AG04449 (cell line): ENCODE data around the gene TRABD2A.
A peak's percentile ranks its signal among the peaks of the same experiment; 100 is the strongest.
"Not testable (repeated sequence)": the region's sequence is repeated elsewhere in the genome, so short reads cannot be mapped to it uniquely, and the experiment has no call there.

Experiments used
- CTCF ChIA-PET: fragments of 350-600 bp; formaldehyde crosslinking; extraction: SDS; loops from one replicate; lab custom pipeline; 2021; ENCODE audit warnings: antibody characterized with exemption; lab: Yijun Ruan, JAX
- POLR2A ChIA-PET: fragments of 400-600, 350-600 bp; formaldehyde crosslinking; extraction: SDS; loops from one replicate; lab custom pipeline; 2020; ENCODE audit warnings: antibody characterized with exemption, inconsistent platforms; lab: Yijun Ruan, JAX
- DNase-seq: peaks from one replicate; pipeline ENCODE4 v3.0.0-alpha.2; 2010; ENCODE audit warnings: low read depth, low spot score
- H3K4me3 ChIP-seq: 2 replicates; pipeline ENCODE4 v1.5.1; 2011; ENCODE audit warnings: low read depth, mild to moderate bottlenecking, control low read depth, low read length
- CTCF ChIP-seq: IDR thresholded peaks from one replicate; pipeline ENCODE4 v1.5.1; 2011; ENCODE audit warnings: mild to moderate bottlenecking, moderate library complexity, low read length, control low read depth, inconsistent platforms; ENCODE audit not compliant: insufficient read depth; ENCODE audit errors: missing control alignments

Gene TRABD2A

GRCh38 chr2:84879584-84880394 lies 1.1 kb downstream of the TRABD2A start:
- H3K4me3 ChIP-seq: peak overlapping the region; percentile 56
- TF ChIP-seq CTCF: no peak
- POLR2A ChIA-PET: interaction anchor here (2.3 kb wide), 1 partner anchor 26 kb away, joined by 7 read pairs; the partner anchor contains the start of gene TMSB10
- DNase-seq: no peak
- CTCF ChIA-PET: interaction anchor here (0.6 to 5.2 kb wide), 9 partner anchors 10 to 387 kb away, joined by 3 to 41 read pairs (median 4); no protein-coding TSS in a partner anchor

- ChIA-PET CTCF (interaction anchor here (0.6 to 5.2 kb wide), 6 partner anchors 10 to 387 kb away, joined by 3 to 41 read pairs (median 4); no protein-coding TSS in a partner anchor), POLR2A (no interaction called here)
- no peak overlapping the region for H3K4me3 ChIP-seq
- no peak for TF ChIP-seq CTCF
- DNase-seq: no peak
Observed at GRCh38 chr2:84878896-84879583, 1.8 kb downstream of the TRABD2A start.

GRCh38 chr2:84878459-84878858 lies 2.4 kb downstream of the TRABD2A start:
- H3K4me3 ChIP-seq: no peak overlapping the region
- CTCF ChIA-PET: interaction anchor here (5.2 kb wide), 1 partner anchor 47 kb away, joined by 41 read pairs; no protein-coding TSS in a partner anchor
- no peak for DNase-seq
- no peak for TF ChIP-seq CTCF
- POLR2A ChIA-PET: no interaction called here

- ChIA-PET CTCF (no interaction called here), POLR2A (no interaction called here)
- TF ChIP-seq CTCF: no peak
- DNase-seq: no peak
- H3K4me3 ChIP-seq: no peak overlapping the region
Observed at GRCh38 chr2:84876369-84876768, 4.5 kb downstream of the TRABD2A start.

GRCh38 chr2:84875619-84876018 lies 5.3 kb downstream of the TRABD2A start:
- H3K4me3 ChIP-seq, DNase-seq, POLR2A ChIA-PET: not testable (repeated sequence)
- CTCF ChIA-PET: interaction anchor here (0.7 to 1.1 kb wide), 2 partner anchors 9 to 12 kb away, joined by 3 read pairs; no protein-coding TSS in a partner anchor

GRCh38 chr2:84875213-84875560 lies 5.7 kb downstream of the TRABD2A start:
- POLR2A ChIA-PET: no interaction called here
- no peak overlapping the region for H3K4me3 ChIP-seq
- DNase-seq: no peak
- no peak for TF ChIP-seq CTCF
- CTCF ChIA-PET: interaction anchor here (1.1 kb wide), 1 partner anchor 10 kb away, joined by 3 read pairs; no protein-coding TSS in a partner anchor
